ENCODE measurements around the gene G3BP1.

Gene G3BP1

DNA sequence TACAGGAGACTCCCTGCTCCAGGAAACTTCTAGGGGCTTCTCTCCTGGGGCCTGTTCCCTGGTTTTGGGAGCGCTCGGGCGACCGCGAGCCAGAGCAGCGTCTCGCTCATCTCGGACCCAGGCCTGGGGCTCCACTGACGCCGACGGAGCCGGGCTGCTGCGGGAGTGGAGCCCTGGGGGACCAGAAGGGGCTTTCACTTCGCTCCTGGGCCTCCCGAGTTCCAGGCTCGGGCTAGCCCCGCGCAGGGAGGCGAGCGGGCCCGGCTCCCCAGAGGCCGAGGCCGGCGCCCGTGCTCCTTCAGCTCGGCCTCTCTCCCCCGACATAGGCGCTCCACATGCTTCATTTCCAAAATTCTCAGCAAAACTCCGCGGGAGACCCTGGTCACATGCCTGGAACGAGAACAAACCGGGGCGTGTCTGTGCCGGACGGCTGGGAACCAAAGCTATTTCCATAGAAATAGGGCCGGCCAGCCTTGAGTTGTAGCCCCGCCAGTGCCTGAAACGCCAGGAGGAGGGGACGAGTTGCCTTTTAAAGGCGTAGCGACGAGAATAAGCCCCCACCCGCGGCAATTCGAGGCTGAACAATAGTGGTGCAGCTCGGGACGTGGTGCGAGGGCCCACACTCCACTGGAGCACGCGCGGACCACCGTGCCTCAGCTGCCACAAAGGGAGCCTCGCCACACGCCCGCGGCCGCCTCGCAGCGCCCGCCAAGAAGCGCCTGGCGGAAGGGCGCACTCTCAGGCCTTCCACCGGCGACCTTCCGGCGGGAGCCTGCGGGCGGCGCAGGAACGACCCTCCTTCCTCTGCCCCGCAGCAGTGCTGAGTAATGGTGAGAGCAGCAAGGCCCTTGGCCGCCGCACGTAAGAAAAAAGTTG is 1.1 kb upstream of the G3BP1 start:
- H3K27me3 Mint-ChIP-seq (ENCODE audit: low read depth) = no peaks in the 10 kb centered on the region
- TF ChIP-seq CTCF (IDR thresholded peaks at IDR 0.05; ENCODE audit: unreplicated experiment in 3 of 3) = no peak
- peaks cover 35% of the 10 kb centered on the region for H3K4me1 Mint-ChIP-seq
- H3K9me3 Mint-ChIP-seq = no peaks in the 10 kb centered on the region
- H3K4me3 Mint-ChIP-seq = peak overlapping the region in 2 of 3 experiments; percentile 76 to 79
- H3K36me3 Mint-ChIP-seq (ENCODE audit: low read depth) = no peaks in the 10 kb centered on the region
- H3K27ac Mint-ChIP-seq = no peak overlapping the region

DNA sequence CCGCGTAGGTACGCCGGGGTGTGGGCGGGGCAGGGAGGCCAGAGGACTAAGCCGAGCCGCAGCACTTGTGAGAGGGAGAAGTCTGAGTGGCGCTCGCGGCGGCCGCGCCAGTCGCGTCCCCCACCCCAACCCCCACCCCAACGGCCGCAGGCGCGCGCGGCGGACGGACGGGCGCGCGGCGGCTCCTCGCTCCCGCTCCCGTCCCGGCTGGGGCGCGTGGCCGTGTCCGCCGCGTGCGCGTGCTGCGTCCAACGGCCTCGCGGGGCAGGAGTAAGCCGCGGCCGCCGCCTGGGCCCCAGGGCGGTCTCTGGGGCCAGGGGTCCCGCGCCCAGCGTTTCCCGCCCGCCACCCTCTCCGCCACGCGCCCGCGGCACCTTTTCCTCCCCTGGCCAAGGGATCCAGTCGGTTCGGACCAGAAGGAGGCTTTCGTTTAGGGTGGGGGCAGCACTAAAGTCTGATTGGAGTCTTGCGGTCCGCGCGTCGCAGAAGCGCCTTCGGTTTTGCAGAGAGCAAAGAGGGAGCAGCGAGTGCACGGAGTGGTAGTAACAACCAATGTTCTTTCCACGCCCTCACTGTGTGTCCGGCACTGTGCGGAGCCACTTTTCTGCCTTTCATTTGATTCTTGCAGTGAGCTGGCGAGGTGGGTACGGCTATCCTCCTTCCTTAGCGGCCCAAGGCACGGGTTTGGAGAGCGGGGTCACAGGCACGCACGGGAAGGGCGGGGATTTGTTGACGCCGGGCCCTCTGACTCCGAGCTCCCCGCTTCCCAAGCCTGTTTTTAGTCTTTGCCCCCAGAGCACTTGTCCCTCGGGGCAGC is 483 bp downstream of the G3BP1 start:
- H3K4me1 Mint-ChIP-seq = peaks cover 51% of the 10 kb centered on the region
- peak overlapping the region in 2 of 3 experiments; percentile 48 to 78 for H3K27ac Mint-ChIP-seq
- no peaks in the 10 kb centered on the region for H3K9me3 Mint-ChIP-seq
- peaks cover 13% of the 10 kb centered on the region for H3K36me3 Mint-ChIP-seq (ENCODE audit: low read depth)
- no peaks in the 10 kb centered on the region for H3K27me3 Mint-ChIP-seq (ENCODE audit: low read depth)
- peak overlapping the region; percentile 87 to 93 (median 92) for H3K4me3 Mint-ChIP-seq
- TF ChIP-seq CTCF (IDR thresholded peaks at IDR 0.05; ENCODE audit: unreplicated experiment in 3 of 3) = no peak

- Mint-ChIP-seq H3K27me3 (ENCODE audit: low read depth) (no peaks in the 10 kb centered on the region), H3K36me3 (ENCODE audit: low read depth) (peaks cover 20% of the 10 kb centered on the region), H3K4me1 (peaks cover 58% of the 10 kb centered on the region), H3K4me3 (peak overlapping the region; percentile 87 to 93 (median 92)), H3K27ac (peak overlapping the region in 2 of 3 experiments; percentile 48 to 78), H3K9me3 (no peaks in the 10 kb centered on the region)
- TF ChIP-seq CTCF (IDR thresholded peaks at IDR 0.05; ENCODE audit: unreplicated experiment in 3 of 3) = no peak
Measured at GRCh38 chr5:151772846-151773561, 1.2 kb downstream of the G3BP1 start.

GRCh38 chr5:151773951-151774350 is 2.2 kb downstream of the G3BP1 start:
- TF ChIP-seq CTCF (IDR thresholded peaks at IDR 0.05; ENCODE audit: unreplicated experiment in 3 of 3) = no peak
- Mint-ChIP-seq H3K27ac (peak overlapping the region in 2 of 3 experiments; percentile 72 to 81), H3K4me1 (peaks cover 59% of the 10 kb centered on the region), H3K4me3 (peak overlapping the region; percentile 87 to 93 (median 92)), H3K9me3 (no peaks in the 10 kb centered on the region), H3K27me3 (ENCODE audit: low read depth) (no peaks in the 10 kb centered on the region), H3K36me3 (ENCODE audit: low read depth) (peaks cover 26% of the 10 kb centered on the region)

DNA sequence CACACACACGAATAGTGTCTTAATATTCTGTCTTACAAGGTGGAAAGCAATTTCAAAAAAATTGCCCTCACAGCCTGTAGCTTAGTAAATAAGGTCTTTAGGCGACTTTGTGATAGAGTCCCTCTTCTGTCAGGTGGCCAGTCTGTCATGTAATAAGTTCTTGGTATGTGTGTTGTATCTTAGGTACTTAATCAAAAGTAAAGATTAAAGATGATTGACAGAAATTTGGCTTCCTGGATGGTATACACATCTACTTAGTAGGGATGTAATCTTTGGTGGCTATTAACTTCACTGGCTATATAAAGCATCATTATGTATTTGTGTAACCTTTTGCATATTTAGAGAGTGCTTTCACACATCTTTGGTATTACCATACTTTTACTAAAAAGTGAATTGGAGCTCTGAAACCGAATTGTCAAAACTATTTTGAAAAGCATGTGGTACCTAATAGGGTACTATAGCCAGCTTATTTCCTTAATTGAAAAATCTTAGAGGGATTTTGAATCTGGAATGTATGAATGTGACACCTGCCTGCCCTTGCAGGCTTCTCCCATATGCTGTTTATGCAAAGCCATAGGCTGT is 3.4 kb downstream of the G3BP1 start:
- TF ChIP-seq CTCF (IDR thresholded peaks at IDR 0.05; ENCODE audit: unreplicated experiment in 3 of 3) = no peak
- H3K4me1 Mint-ChIP-seq = peaks cover 66% of the 10 kb centered on the region
- no peaks in the 10 kb centered on the region for H3K27me3 Mint-ChIP-seq (ENCODE audit: low read depth)
- H3K27ac Mint-ChIP-seq = peak overlapping the region in 2 of 3 experiments; percentile 16 to 39
- H3K9me3 Mint-ChIP-seq = no peaks in the 10 kb centered on the region
- peak overlapping the region; percentile 77 to 93 (median 92) for H3K4me3 Mint-ChIP-seq
- H3K36me3 Mint-ChIP-seq (ENCODE audit: low read depth) = peaks cover 35% of the 10 kb centered on the region

Data from nephron (organoid).